HEK293 (cell line): Measurements from ENCODE around the gene FADS3.

Experiments used
- CTCF ChIA-PET: fragments of 350-600 bp; formaldehyde crosslinking; extraction: SDS; loops from one replicate; lab custom pipeline; 2021; ENCODE audit warnings: antibody characterized with exemption; lab: Yijun Ruan, JAX
- POLR2A ChIA-PET: fragments of 300-600 bp; formaldehyde crosslinking; extraction: SDS; loops from one replicate; lab custom pipeline; 2020; ENCODE audit warnings: antibody characterized with exemption, inconsistent platforms; lab: Yijun Ruan, JAX
- H3K27ac ChIP-seq: fragments of 200-500 bp; sonication (Bioruptor generic); 2 replicates; pipeline ENCODE4 v1.5.1; 2014; ENCODE audit warnings: low read depth, low read length, control low read depth, inconsistent platforms; ENCODE audit errors: extremely low read depth
- H3K36me3 ChIP-seq, 2 experiments: fragments of 200-500 bp in 1 of 2; sonication (Bioruptor generic) in 1 of 2; 1 replicate in 1 of 2; 2 replicates in 1 of 2; pipeline ENCODE4 v1.5.1; 2014 to 2017; ENCODE audit warnings: inconsistent platforms in 2 of 2, low read length in 2 of 2; ENCODE audit not compliant: control insufficient read depth in 2 of 2, insufficient read depth in 1 of 2
- H3K4me1 ChIP-seq: fragments of 200-500 bp; sonication (Bioruptor generic); 2 replicates; pipeline ENCODE4 v1.5.1; 2014; ENCODE audit warnings: mild to moderate bottlenecking, low read length, inconsistent platforms; ENCODE audit not compliant: control insufficient read depth, insufficient read depth
- H3K4me3 ChIP-seq: 2 replicates; pipeline ENCODE4 v1.5.1; 2011; ENCODE audit warnings: low read depth, mild to moderate bottlenecking, control low read depth, low read length, moderate library complexity
- H3K9me3 ChIP-seq: fragments of 200-500 bp; sonication (Bioruptor generic); 2 replicates; pipeline ENCODE4 v1.5.1; 2014; ENCODE audit warnings: low read depth, low read length, inconsistent platforms; ENCODE audit not compliant: control insufficient read depth, insufficient read depth
- CTCF ChIP-seq: fragments of 450-650 bp; formaldehyde crosslinking; IDR thresholded peaks from 2 replicates; pipeline ENCODE4 v1.5.1; 2016; ENCODE audit warnings: missing biosample characterization, missing genetic modification characterization
- GLIS1 ChIP-seq: fragments of 450-650 bp; formaldehyde crosslinking; IDR thresholded peaks from 2 replicates; pipeline ENCODE4 v1.5.1; 2016; ENCODE audit warnings: missing biosample characterization, missing genetic modification characterization
- KLF7 ChIP-seq: fragments of 450-650 bp; formaldehyde crosslinking; IDR thresholded peaks from 2 replicates; pipeline ENCODE4 v1.5.1; 2016; ENCODE audit warnings: missing biosample characterization, missing genetic modification characterization, borderline replicate concordance
- PRDM10 ChIP-seq: fragments of 450-650 bp; formaldehyde crosslinking; IDR thresholded peaks from 2 replicates; pipeline ENCODE4 v1.5.1; 2016; ENCODE audit warnings: missing biosample characterization, missing genetic modification characterization
- PRDM4 ChIP-seq: fragments of 450-650 bp; formaldehyde crosslinking; IDR thresholded peaks from 2 replicates; pipeline ENCODE4 v1.5.1; 2017; ENCODE audit warnings: missing biosample characterization, missing genetic modification characterization
- SP2 ChIP-seq: fragments of 450-650 bp; formaldehyde crosslinking; IDR thresholded peaks from 2 replicates; pipeline ENCODE4 v1.5.1; 2016; ENCODE audit warnings: missing biosample characterization, missing genetic modification characterization
- WT1 ChIP-seq: fragments of 450-650 bp; formaldehyde crosslinking; IDR thresholded peaks from 2 replicates; pipeline ENCODE4 v1.5.1; 2016; ENCODE audit warnings: missing biosample characterization, missing genetic modification characterization
- ZBTB17 ChIP-seq: fragments of 450-650 bp; formaldehyde crosslinking; IDR thresholded peaks from 2 replicates; pipeline ENCODE4 v1.5.1; 2016; ENCODE audit warnings: missing biosample characterization, missing genetic modification characterization
- ZBTB21 ChIP-seq: fragments of 450-650 bp; formaldehyde crosslinking; IDR thresholded peaks from 2 replicates; pipeline ENCODE4 v1.5.1; 2017; ENCODE audit warnings: missing biosample characterization, missing genetic modification characterization
- ZNF157 ChIP-seq: fragments of 450-650 bp; formaldehyde crosslinking; IDR thresholded peaks from 2 replicates; pipeline ENCODE4 v1.5.1; 2016; ENCODE audit warnings: missing biosample characterization, missing genetic modification characterization
- ZNF202 ChIP-seq: fragments of 450-650 bp; formaldehyde crosslinking; IDR thresholded peaks from 2 replicates; pipeline ENCODE4 v1.5.1; 2016; ENCODE audit warnings: missing biosample characterization, missing genetic modification characterization, borderline replicate concordance
- ZNF37A ChIP-seq: fragments of 450-650 bp; IDR thresholded peaks from 2 replicates; pipeline ENCODE4 v1.5.1; 2018; ENCODE audit warnings: missing biosample characterization, missing genetic modification characterization
- ZNF473 ChIP-seq: fragments of 450-650 bp; formaldehyde crosslinking; IDR thresholded peaks from 2 replicates; pipeline ENCODE4 v1.5.1; 2017; ENCODE audit warnings: missing biosample characterization, missing genetic modification characterization

The FADS3 gene

GRCh38 chr11:61827571-61828378 lies 63.6 kb downstream of the FADS3 start, which contains the start of gene FADS2 (continued):
- no peak for TF ChIP-seq PRDM4 (tag by site-specific recombination)
- TF ChIP-seq GLIS1 (tag by site-specific recombination): peak; percentile 84
- TF ChIP-seq PRDM10: peak; percentile 81
- TF ChIP-seq ZNF473 (tag by site-specific recombination): no peak
- TF ChIP-seq ZNF37A (tag by site-specific recombination): peak; percentile 94
- no peak for TF ChIP-seq ZBTB21 (tag by site-specific recombination)
- TF ChIP-seq KLF7 (tag by site-specific recombination): 0 out of 2 replicates have a peak, but pooled peaks have one; percentile 12
- peak; percentile 74 for TF ChIP-seq WT1 (tag by site-specific recombination)
- TF ChIP-seq SP2 (tag by site-specific recombination): peak; percentile 91
- TF ChIP-seq, all 188 proteins: peak for 44

- H3K27ac ChIP-seq: peak overlapping the region; percentile 96
- TF ChIP-seq ZNF157 (tag by site-specific recombination) (no peak), CTCF (tag by site-specific recombination) (0 out of 2 replicates have a peak, but pooled peaks have one; percentile 8), ZNF202 (tag by site-specific recombination) (no peak), ZBTB17 (0 out of 2 replicates have a peak, but pooled peaks have one; percentile 9)
- ChIA-PET CTCF (interaction anchor here (1.2 to 3.1 kb wide), 3 partner anchors 12 to 79 kb away, joined by 4 to 13 read pairs (median 4); no protein-coding TSS in a partner anchor), POLR2A (no interaction called here)
- peak overlapping the region; percentile 62 for H3K4me3 ChIP-seq
- peaks cover 10% of the 10 kb centered on the region; the same call in 1 of the 2 replicates for H3K4me1 ChIP-seq
- H3K9me3 ChIP-seq: no peaks in the 10 kb centered on the region
- no peaks in the 10 kb centered on the region for H3K36me3 ChIP-seq
Measured at GRCh38 chr11:61826930-61827570, 64.3 kb downstream of the FADS3 start.
